Lower leg skin (tissue), 3 donors: ENCODE measurements around the gene TNFAIP8L1.

Experiments
- POLR2A ChIP-seq, 2 donors: fragments of 450-650 bp; IDR thresholded peaks; one replicate each; pipeline ENCODE4 v1.6.1; 2016 to 2017; ENCODE audit warnings: antibody characterized with exemption in 2 of 2, mild to moderate bottlenecking in 1 of 2, moderate library complexity in 1 of 2
- TF ChIP-seq, protein P1 (sequence below), 3 donors: fragments of 450-650 bp; IDR thresholded peaks; one replicate each; pipeline ENCODE4 v1.5.1; 2016; ENCODE audit warnings: antibody characterized with exemption in 3 of 3, mild to moderate bottlenecking in 3 of 3, moderate library complexity in 2 of 3

GRCh38 chr19:4657262-4657661 lies 17.9 kb downstream of the TNFAIP8L1 start:
- TF ChIP-seq POLR2A (IDR thresholded peaks at IDR 0.05), result no peak
- TF ChIP-seq, protein P1, sequence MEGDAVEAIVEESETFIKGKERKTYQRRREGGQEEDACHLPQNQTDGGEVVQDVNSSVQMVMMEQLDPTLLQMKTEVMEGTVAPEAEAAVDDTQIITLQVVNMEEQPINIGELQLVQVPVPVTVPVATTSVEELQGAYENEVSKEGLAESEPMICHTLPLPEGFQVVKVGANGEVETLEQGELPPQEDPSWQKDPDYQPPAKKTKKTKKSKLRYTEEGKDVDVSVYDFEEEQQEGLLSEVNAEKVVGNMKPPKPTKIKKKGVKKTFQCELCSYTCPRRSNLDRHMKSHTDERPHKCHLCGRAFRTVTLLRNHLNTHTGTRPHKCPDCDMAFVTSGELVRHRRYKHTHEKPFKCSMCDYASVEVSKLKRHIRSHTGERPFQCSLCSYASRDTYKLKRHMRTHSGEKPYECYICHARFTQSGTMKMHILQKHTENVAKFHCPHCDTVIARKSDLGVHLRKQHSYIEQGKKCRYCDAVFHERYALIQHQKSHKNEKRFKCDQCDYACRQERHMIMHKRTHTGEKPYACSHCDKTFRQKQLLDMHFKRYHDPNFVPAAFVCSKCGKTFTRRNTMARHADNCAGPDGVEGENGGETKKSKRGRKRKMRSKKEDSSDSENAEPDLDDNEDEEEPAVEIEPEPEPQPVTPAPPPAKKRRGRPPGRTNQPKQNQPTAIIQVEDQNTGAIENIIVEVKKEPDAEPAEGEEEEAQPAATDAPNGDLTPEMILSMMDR (IDR thresholded peaks at IDR 0.05), result no peak
